Activated CD4-positive, alpha-beta T cell treated with anti-CD3 and anti-CD28 coated beads, Interleukin-2, amount 50 U/mL, for 48 hours (primary cell): Measurements from ENCODE around the gene CYBC1.
"Not testable (repeated sequence)": the region's sequence is repeated elsewhere in the genome, so short reads cannot be mapped to it uniquely, and the experiment has no call there.

Experiments used
- DNase-seq, 2 experiments: peaks; one replicate each; pipeline ENCODE4 v3.0.0-alpha.2; 2020

Gene CYBC1

DNA sequence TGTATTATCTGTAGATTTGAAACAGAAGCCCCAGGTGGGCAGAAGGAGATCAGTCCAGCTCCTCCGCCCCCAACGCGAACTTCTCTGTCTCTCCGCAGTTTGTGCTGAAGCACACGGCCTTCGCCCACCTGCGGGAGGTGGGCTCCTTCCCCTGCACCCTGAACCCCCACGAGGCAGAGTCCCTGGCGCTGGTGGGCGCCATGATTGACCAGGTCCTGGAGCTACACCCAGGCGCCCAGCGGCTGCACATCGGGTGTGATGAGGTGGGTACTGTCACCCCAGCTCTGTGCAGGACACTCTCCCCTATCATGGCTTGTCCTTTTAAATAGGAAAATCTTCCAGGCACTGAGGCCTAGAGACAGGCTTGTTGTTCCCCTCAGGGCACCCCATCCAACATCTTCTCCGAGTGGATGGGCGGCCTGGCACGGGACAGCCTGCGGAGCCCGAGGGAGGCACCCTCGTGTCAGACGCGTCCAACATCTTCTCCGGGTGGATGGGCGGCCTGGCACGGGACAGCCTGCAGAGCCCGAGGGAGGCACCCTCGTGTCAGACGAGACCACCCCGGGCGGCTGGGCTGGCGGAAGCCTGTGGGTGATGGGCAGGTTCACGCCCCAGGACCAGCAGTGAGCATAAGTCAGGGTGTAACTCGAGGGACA is 16.9 kb downstream of the CYBC1 start:
- DNase-seq = no peak

DNA sequence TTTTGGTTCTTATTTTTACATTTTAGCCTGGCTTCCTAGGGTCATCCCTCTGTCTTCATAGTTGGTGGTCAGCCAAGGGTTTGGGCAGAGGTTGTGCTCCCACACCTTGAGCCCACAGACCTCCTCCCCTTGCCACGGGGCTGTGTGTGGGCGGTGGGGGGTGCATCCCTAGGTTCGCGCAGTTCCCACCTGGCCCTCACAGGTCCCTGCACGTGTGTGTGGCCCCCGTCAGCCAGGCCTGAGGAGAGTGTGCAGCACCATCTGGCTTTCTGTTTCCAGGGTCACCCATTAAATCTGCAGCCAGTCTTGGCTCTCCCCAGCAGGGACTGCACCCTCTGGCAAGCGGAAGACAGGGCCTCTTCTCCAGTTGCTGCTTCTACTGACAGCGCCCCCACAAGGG is 18.5 kb downstream of the CYBC1 start:
- DNase-seq = no peak

DNA sequence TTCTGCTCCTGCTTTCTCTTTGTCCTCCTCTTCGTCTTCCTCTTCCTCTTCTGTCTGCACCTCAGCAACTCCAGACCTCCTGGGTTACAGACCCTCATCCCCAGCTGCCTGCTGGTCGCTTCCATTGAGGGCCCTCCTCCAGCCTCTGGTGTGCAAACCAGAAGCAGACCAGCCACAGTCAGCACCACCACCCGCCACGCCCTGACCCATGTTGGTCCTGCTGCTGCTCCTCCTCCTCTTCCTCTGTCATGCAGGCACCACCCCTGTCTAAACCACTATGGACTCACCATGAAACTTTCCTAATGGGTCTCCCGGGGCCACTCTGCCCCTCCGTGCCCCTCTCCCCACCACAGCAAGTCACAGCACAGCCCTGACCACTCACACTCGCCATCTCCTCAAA is 20.7 kb downstream of the CYBC1 start:
- no peak for DNase-seq

DNA sequence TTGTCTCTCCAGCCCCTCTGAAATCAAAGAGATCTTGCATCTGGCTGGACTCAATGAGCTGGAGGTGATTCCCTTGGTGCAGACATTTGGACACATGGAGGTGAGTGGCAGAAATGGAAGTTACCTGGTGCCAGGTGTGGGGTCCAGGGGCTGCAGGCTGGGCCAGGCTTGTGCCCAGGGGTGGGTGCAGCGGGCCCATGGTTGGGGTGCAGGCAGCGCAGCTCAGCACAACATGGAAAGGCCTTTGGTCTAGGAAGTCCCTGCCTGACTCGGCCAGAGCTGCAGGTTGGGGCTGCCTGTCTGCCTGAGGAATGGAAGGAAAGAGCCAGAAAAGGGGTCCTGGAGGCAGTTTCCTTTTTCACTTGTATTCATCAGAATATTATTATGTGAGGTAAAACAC is 22.0 kb downstream of the CYBC1 start:
- no peak for DNase-seq

DNA sequence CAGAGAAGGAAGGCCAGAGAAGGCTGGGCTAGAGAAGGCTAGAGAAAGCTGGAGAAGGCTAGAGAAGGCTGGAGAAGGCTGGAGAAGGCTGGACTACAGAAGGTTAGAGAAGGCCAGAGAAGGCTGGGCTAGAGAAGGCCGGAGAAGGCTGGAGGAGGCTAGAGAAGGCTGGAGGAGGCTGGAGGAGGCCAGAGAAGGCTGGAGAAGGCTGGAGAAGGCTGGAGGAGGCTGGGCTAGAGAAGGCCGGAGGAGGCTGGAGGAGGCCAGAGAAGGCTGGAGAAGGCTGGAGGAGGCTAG is 25.7 kb downstream of the CYBC1 start:
- no peak for DNase-seq

DNA sequence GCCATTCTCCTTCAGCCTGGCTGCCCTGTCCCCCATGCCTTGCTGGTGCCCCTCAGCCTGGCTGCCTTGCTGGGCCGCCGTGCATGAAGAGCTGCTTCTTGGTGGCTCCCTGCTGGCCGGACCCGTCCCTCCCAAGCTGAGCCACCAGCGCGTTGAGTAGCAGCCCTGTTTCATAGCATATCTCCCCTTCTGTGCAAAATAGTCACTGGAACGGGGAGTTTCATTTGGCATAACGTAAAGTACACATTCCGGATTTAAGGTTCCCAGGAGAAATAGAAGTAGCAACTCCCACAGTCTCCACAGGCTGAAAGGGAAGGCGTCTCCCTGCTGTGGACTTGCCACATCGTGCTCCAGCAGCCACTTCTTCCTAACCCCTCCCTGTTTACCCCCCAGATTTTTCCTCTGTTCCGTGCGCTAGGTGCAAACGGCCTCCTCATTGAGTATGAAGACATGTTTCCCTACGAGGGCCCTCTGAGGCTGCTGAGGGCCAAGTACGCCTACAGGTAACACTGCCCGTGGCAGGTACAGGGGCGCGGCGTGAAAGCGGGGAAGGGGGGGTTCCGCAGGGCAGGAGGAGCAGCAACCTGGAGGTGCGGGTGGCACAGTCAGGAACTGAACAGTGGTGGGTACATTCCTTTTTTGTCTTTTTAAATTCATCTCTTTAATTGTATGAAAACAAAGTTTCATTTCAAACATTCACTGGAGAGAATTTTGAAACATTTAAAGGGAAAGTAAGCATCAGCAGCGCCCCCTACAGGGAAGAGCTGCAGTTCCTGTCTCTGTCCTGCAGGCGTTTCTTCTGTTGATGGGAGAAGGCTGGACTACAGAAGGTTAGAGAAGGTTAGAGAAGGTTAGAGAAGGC is 26.3 kb downstream of the CYBC1 start:
- DNase-seq = peak; percentile 72 to 77

DNA sequence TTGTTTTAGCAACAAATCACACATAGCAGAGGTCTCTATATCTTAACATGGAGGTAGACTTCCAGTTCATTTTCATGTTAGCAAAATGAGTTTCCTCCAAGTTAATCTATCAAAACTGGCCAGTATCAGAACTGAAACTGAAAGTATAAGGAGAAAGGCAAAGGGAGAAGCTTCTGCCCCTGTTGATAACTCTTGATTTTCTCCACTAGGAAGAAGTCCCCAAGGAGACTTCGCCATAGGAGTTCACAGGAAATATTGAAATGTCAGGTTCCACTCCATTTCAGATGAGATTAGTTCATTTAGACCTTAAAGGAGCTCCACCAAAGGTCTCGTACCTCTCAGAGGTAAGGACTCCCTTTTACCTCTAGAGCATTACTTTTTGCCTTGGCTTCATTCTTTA is 31.0 kb downstream of the CYBC1 start:
- DNase-seq = no peak

DNA sequence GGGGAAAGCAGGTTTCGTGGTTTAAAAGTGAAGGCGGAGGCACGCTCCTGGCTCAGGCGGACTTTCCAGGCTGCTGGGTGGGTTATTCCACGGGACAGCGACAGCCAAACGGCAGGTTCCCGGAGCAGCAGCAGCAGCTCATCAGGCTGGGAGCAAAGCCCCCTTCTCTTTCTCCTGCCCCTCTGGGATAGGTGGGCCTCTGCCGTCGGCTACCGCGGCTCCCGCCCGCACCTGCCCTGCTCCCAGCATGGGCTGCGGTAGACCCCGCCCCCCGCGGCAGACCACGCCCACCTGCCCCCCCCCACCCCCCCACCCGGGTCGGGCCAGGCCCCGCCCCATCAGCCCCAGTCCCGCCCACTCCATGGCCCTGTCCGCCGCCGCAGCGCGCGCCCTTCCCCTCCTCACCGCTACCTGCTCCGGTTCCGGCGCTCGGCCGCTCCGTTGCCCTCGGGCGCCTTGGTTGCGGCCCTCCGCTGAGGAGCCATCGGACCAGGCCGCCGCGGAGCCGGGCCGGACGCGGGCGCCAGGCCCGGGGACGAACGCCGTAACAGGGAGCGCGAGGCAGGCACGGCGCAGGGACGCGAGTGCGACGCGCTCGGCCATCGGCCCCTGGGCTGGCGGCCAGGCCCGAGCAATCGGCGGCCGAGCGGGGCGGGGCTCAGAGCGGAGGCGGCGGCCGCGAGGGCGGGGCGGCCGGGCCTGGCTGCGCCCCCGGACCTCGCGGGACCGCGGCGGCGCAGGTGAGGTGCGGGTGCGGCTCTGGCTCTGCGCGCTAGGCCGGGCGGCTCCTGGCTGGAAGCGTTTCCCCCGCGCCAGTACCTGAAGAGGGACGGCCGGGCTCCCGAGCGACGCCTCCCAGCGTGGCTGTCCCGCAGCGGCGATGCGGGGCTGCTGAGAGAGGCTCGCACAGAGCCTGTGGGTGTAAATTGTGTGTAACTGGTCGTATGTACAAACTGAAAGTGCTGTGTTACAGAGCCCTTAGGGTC is 32.3 kb downstream of the CYBC1 start, which contains the start of the genes HEXD and OGFOD3:
Gene HEXD (plus strand): TSS at position 347 of the 986 bp plus-strand sequence. CDS start 1,453 bp downstream, outside the sequence.
Gene OGFOD3 (minus strand): TSS at position 586 of the 986 bp plus-strand sequence. CDS start 101 bp downstream, at position 485.
- DNase-seq = peak; percentile 80 to 82

DNA sequence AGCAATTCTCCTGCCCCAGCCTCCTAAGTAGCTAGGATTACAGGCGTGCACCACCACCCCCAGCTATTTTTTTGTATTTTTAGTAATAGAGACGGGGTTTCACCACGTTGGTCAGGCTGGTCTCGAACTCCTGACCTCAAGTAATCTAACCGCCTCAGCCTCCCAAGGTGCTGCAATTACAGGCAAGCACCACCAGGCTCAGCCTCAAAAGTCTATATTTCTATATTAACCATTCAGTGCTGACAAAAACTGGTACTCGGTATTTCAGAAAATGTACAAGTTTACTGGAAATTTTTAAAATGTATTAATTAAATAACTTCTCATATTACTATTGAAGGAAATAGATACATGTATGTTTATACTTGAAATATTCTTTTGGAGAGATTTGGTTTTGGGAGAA is 33.8 kb downstream of the CYBC1 start:
- DNase-seq = no peak

DNA sequence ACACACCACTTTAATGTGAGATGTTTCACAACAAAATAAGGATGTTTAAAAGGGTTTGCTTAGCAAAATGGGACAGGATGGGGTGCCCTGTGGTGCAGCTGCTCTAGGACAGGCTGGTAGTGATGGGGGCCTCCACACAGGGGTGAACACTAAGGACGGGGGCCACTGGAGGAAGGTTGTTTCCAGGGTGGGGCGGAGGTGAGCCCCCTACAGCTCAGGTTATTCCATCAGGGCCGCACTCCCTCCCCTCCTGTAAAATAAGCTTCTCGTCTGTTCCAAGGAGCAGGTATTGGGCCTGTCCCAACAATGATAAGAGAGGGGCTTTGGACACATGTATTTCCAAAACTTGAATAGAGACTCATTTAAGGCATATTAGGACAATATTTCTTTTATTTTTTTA is 34.3 kb downstream of the CYBC1 start:
- no peak for DNase-seq

DNA sequence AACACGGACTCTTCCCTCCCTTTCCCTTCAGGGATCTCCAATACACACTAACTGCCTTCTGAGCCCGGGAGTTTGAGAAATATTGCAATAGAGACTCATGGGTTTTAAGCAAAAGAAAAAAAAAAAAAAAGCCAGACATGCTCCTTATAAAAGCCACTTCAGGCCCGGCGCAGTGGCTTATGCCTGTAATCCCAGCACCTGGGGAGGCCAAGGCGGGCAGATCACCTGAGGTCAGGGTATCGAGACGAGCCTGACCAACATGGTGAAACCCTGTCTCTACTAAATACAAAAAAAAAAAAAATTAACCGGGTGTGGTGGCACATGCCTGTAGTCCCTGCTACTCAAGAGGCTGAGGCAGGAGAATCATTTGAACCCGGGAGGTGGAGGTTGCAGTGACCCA is 34.8 kb downstream of the CYBC1 start:
- no peak for DNase-seq

DNA sequence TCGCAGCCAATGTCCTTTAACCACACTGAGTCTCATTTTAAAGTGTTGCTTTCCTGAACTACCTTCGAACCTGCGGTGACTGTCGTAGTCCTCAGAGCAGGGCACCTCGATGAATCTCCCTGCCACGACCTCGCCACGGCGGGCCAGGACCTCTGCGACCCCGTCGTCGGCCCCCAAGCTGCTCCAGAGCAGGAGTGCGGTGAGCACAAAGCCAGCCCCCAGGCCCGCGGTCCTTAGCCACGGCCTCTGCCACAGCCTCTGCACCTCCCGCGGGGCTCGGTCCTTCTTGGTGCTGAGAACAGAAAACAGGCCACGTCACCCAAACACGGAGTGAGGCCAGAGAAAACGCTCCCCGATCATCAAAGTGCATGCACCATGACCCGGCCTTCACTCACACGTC is 35.2 kb downstream of the CYBC1 start:
- DNase-seq = no peak

DNA sequence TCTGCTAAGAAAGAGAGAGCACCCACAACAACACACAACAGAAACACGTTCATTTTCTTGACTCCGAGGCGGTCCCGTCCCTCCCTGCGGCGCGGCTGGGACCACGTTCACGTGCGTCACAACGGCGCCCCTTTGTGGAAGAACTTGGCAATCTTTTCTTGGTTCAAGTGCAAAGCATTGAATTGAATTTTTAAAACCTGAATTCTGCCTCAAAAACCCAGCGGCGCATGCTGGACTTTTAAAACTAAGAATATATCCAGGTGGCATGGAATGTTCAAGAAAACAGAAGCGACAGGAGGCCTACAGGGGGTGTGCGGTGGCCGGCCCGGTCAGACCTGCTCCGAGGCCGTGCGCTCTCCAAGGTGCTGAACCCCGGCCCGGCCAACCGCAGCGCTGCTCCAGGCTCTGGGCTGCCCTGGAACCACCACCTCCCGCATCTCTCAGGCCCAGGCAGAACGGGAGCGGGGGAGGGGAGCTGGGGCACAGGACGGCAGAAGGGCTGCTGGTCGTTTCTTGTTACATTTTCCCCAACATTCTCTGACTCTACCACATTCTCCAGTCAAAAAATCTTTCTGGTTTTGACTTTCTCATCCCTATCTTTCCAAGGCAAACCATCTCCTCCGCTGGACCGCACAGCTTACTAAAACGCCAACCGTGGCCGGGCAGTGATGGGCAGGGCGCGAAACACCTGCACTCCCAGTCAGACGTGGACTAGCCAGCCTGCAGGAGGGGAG is 35.8 kb downstream of the CYBC1 start:
- peak; percentile 78 to 83 for DNase-seq

DNA sequence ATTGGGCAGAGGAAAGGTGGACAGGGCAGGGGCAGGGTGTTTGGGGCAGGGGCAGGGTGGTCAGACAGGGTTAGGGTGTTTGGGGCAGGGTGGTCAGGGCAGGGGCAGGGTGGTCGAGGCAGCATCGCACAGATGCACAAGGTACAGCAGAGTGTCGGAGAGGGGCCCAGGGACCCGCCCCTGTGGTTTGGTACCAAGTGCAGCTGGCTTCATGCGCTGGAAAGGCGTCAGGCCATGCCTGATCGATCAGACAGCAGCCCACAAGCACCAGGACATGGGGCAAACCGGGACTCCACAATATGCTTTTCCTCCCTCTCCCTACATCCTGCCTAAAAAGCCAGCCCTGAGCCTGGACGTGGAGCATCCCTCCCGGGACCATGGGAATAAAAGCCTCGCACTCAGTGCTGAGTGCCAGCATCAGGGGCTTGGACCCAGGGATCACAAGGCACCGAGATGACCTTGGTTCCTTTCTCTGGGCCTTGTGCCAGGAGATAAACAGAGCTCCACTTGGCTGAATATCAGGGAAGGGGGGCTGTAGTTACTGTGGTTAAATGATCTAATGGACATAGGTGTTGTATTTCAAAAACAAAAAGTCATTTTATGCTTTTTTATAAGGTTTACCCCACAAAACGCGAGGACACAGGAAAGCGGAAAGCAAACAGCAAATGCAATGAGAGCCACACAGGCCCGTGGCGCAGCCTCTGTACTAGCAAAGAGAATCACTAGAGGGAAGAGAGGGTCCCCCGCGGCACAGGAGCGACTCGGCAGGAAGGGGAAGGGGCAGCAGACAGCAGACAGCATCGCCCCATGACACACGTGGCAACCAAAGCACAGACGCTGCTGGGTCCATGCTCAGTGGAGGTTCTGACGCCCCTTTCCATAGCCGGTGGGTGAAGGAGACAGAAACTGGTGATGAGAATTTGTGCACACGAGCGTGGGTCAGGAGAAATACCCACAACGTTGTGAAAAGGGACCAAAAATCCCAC is 37.7 kb downstream of the CYBC1 start:
- no peak for DNase-seq

DNA sequence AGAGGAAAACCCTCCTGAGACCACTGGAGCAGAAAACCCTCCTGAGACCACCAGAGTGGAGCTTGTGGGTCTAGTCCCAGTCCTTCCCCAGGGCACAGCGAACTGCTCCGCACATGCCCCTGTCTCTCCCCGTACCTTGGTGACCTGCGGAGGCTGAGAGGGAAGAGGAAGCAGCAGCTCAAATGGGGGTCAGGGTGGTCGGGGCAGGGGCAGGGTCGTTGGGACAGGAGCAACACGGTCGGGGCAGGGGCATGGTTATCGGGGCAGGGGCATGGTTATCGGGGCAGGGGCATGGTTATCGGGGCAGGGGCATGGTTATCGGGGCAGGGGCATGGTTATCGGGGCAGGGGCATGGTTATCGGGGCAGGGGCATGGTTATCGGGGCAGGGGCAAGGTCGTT is 38.5 kb downstream of the CYBC1 start:
- not testable (repeated sequence) for DNase-seq

DNA sequence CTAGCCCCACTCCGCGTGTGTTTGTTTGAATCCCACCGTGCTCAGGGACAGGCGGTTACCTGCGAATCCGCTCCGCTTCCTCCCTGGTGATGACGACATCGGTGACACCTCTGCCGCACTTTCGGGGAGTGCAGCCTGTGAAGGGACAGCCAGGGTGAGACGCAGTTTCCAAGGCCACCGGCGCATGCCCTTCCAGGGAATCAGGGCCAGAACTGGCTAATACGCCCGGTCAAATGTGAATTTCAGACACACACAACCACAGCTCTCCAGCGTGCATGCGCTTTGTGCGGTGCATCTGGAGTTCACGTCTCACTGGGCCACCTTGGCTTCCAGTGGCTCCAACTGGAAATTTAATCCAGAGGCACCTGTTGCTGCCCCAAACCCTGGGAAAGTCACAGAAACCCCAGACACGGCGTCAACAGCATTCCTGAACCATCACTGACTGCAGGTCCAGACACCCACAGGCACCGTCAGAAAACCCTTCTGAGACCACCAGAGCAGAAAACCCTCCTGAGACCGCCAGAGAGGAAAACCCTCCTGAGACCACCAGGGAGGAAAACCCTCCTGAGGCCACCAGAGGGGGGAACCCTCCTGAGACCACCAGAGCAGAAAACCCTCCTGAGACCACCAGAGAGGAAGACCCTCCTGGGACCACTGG is 39.0 kb downstream of the CYBC1 start:
- DNase-seq = no peak

DNA sequence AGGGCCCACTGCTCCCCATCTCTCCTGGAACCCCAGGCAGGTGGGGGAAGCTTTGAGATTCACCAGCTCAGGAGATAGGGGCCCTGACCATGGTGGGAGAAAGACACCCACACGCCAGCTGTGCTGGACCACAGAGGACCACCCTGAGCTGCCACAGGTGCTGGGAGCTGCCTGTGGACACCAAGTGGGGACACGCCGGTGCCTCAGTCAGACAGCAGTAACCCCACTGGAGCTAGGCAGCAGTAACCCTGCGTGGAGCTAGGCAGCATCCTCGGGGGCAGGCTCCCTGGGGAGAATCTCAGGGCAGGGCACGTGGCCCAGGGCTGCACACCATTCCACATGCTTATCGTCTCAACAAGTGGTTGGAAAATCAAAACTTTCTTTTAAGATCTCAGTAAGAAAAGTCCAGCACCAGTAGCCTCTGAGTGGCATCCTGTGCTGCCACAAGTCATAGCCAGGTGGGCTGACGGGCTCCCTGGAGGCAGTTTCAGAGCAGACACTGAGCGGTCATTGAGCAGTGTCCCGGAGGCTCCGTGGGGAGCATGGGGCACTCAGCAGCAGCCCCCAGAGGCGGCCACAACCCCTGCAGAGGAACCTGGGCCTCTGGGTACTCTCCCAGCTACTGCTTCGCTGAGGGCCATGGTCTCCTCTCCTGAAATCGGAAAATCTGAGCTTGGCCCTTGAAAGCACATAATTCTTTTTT is 40.4 kb downstream of the CYBC1 start:
- no peak for DNase-seq

DNA sequence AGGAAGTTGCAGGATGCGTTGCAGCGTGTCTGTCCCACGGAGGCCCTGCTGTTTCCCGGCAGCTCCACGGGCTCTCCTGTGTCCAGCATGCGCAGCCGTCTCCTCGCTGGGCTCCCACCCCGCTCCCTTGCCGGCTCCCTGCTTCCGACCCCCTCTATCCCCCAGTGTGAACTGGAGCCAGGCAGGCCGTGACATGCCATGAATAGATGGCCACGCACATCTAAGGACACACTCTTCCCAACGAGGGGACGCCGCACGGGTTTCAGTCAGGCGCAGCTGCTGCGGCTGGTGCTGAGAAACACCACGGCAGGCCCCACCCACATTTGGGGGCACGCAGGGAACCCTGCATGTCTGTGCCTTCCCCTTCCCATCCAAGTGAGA is 41.6 kb downstream of the CYBC1 start:
- no peak for DNase-seq

DNA sequence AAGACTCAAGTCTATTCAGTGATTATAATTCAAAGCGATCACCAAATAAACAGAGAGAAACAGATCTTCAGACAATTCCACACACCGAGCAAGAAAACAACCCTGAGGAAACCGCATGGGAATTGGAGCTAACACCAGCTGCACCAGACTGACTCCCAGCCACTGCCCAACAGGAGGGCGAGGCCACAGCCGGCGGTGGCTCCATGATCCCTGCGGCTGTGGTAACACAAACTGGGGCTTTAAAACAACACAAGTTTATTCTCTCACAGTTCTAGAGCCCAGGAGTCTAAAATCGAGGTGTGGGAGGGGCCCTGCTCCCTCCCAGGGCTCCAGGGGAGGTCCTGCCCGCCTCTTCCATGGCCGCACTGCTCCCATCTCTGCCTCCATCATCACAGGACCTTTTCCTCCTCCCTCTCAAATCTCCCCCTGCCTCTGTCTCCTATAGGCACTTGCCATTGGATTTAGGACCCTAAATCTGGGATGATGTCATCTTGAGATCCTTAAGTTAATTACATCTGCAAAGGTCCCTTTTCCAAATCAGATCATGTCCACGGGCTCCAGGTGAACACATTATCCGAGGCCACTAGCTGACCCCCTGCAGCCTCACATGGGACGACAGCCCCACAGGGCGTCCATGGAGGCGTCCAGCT is 42.1 kb downstream of the CYBC1 start:
- no peak for DNase-seq

DNA sequence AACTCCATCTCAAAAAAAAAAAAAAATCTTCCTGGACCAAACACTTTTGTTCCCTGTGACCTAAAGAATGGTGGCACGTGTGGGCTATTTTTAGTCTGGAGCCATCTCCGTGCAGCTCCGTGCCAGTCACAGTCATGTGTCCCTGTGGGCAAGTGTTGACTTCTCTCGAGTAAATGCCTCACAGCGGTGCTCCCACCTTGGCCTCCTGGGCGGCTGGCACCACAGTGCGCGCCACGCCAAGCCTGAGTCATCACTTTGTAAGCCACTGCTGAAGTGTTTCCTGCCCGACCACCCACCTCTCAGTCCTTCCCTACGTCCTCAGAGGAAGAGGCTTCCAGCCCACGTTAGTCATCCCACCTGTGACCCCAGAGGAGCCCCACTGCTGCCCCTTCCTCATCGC is 43.3 kb downstream of the CYBC1 start:
- no peak for DNase-seq
